Thoracic aorta (tissue), 2 donors: ENCODE data around the gene PRM1. TPM values are rescaled to one million over a fixed set of nuclear protein-coding genes. Genes with fewer than 3 reads are reported as not detected.

Experiments
- ATAC-seq: fragments of 150-250 bp; one replicate; pipeline ENCODE4 v1.8.0; 2017; ENCODE audit warnings: low read depth; ENCODE audit not compliant: insufficient number of reproducible peaks, low FRiP score
- DNase-seq: peaks from one replicate; pipeline ENCODE4 v3.0.0-alpha.2; 2020; ENCODE audit warnings: low spot score
- H3K27ac ChIP-seq, 2 donors: fragments of 200-600 bp; sonication (generic); 1 replicate in 1 of 2; 2 replicates in 1 of 2; pipeline ENCODE4 v1.5.1; 2016; ENCODE audit warnings: mild to moderate bottlenecking in 2 of 2, moderate library complexity in 2 of 2
- H3K27me3 ChIP-seq: fragments of 200-600 bp; sonication (generic); replicated peaks from 2 replicates; pipeline ENCODE4 v1.6.0; 2016; ENCODE audit warnings: mild to moderate bottlenecking; ENCODE audit not compliant: insufficient read depth
- H3K36me3 ChIP-seq: fragments of 200-600 bp; sonication (generic); one replicate; pipeline ENCODE4 v1.5.1; 2016
- H3K4me1 ChIP-seq, 2 donors: fragments of 200-600 bp; sonication (generic); 1 replicate in 1 of 2; 2 replicates in 1 of 2; pipeline versions ENCODE4 v1.5.1 to v1.6.0; 2016; ENCODE audit warnings: low read depth in 2 of 2, mild to moderate bottlenecking in 1 of 2; ENCODE audit not compliant: control insufficient read depth in 1 of 2
- H3K4me3 ChIP-seq: fragments of 200-600 bp; sonication (generic); 2 replicates; pipeline ENCODE4 v1.5.1; 2016; ENCODE audit warnings: mild to moderate bottlenecking
- H3K9me3 ChIP-seq: fragments of 200-600 bp; sonication (generic); 2 replicates; pipeline ENCODE4 v1.5.1; 2016
- total RNA-seq, 2 donors: library from RNA; depleted of rRNA; stranded (reverse); fragments of >200 nt; gene quantifications; one replicate each; pipeline versions ENCODE4 v1.1.0 to v1.2.3, GENCODE V29; 2016
- TF ChIP-seq, protein P1 (sequence below): fragments of 200-600 bp; sonication (generic); IDR thresholded peaks from one replicate; pipeline ENCODE4 v1.5.1; 2019; ENCODE audit warnings: antibody characterized with exemption

Gene PRM1
- total RNA-seq, 2 donors from 2014 or later: not detected

DNA sequence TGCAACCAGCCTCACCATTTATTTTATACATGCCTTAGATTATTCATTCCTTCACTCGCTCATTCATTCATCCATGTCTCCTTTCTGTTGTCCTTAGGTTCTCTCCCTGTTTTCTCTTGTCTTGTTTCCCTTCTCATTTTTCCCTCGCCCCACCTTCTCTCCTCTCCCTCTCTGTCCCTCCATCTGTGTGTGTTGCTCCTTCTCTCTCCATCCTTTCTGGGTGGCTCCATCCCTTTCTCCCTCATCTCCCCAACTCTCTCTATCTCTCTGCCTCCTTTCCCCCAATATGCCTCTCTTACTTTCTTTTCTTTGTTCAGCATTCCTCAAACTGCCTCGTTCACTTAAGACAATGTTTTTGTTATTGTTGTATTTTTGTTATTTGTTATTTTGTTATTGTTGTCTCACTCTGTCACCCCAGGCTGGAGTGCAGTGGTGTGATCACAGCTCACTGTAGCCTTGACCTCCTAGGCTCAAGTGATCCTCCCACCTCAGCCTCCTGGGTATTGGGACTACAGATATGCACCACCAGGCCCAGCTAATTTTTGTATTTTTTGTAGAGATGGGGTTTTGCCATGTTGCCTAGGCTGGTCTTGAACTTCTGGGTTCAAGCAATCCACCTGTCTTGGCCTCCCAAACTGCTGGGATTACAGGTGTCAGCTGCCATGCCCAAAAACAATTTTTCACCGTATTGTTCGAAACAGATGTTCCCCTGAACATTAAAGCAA, 39.5 kb downstream of the PRM1 start:
- DNase-seq: no peak
- no peaks in the 10 kb centered on the region for H3K9me3 ChIP-seq
- H3K36me3 ChIP-seq: no peaks in the 10 kb centered on the region
- no peak overlapping the region for H3K27ac ChIP-seq
- no peak overlapping the region for H3K4me3 ChIP-seq
- H3K27me3 ChIP-seq: no peaks in the 10 kb centered on the region
- H3K4me1 ChIP-seq: peaks cover 0 to 12% of the 10 kb centered on the region in 2 donors
- TF ChIP-seq, protein P1, sequence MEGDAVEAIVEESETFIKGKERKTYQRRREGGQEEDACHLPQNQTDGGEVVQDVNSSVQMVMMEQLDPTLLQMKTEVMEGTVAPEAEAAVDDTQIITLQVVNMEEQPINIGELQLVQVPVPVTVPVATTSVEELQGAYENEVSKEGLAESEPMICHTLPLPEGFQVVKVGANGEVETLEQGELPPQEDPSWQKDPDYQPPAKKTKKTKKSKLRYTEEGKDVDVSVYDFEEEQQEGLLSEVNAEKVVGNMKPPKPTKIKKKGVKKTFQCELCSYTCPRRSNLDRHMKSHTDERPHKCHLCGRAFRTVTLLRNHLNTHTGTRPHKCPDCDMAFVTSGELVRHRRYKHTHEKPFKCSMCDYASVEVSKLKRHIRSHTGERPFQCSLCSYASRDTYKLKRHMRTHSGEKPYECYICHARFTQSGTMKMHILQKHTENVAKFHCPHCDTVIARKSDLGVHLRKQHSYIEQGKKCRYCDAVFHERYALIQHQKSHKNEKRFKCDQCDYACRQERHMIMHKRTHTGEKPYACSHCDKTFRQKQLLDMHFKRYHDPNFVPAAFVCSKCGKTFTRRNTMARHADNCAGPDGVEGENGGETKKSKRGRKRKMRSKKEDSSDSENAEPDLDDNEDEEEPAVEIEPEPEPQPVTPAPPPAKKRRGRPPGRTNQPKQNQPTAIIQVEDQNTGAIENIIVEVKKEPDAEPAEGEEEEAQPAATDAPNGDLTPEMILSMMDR: no peak
- no peak for ATAC-seq

DNA sequence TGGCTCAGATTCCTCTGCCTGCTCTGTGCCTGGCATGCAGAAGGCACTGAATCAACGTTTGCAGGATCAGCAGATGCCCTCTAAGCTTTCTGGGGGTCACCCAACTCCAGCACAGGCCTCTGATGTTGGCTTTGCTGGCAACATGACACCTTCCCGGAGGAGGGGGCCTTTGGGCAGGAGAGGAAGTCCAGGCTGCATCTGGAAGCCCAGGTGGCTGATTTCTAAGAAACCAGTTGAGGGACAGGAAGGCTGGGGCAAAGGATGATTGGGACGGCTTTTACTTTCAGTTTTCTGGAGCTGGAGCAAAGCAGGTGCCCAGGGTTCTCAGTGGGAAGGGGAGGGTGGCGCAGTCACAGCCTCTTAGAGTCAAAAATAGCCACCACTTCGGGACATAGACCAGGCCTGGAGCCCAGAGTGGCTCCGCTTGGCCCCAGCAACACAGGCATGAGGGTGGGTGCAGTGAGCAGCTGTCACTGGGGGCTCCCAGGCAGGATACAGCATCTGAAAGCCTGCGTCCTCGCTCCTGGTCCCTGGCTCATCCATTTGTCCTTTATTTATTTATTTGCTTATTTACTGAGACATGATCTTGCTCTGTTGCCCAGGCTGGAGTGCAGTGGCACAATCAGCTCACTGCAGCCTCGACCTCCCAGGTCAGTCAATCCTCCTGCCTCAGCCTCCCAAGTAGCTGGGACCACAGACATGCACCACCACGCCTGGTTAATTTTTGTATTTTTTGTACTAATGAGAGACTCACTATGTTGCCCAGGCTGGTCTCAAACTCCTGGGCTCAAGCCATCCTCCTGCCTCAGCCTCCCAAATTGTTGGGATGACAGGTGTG, 40.3 kb downstream of the PRM1 start:
- no peaks in the 10 kb centered on the region for H3K27me3 ChIP-seq
- TF ChIP-seq, protein P1: no peak
- DNase-seq (no peak), ATAC-seq (peak; percentile 45)
- H3K9me3 ChIP-seq: no peaks in the 10 kb centered on the region
- H3K4me1 ChIP-seq: peaks cover 0 to 12% of the 10 kb centered on the region in 2 donors
- H3K4me3 ChIP-seq: peak overlapping the region; percentile 40
- H3K27ac ChIP-seq: peak overlapping the region; percentile 33 to 51
- H3K36me3 ChIP-seq: no peaks in the 10 kb centered on the region

DNA sequence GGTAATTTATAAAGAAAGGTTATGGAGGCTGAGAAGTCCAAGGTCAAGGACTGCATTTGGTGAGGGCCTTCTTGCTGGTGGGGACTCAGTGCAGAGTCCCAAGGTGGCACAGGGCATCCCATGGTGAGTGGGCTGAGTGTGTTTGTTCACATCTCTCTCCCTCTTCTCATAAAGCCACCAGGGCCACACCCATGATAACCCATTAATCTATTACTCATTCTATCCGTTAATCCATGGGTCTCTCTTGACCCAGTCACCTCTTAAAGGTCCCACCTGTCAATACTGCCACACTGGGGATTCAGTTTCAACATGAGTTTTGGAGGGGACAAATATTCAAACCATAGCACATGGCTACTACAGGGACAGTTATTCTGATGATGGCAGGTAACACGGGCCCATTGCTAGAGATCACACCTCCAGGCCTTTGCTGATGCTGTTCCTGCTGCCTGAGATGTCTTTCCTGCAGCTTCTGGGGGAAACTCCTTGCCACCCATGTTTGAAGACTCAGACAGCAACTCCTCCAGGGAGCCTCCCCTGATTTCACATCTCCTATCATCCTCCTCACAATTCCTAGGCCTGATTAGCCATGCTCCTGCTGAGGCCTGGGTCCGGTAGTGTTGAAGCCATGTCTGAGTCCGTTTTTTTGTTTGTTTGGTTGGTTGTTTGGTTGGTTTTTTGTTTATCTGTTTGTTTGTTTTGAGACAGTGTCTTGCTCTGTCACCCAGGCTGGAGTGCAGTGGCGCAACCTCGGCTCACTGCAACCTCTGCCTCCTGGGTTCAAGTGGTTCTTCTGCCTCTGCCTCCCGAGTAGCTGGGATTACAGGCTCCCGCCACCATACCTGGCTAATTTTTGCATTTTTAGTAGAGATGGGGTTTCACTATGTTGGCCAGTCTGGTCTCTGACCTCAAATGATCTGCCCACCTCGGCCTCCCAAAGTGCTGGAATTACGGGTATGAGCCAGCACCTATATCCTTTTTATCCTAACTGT, 41.2 kb downstream of the PRM1 start:
- ATAC-seq (no peak), DNase-seq (no peak)
- Histone ChIP-seq H3K4me3 (peak overlapping the region; percentile 40), H3K27me3 (no peaks in the 10 kb centered on the region), H3K27ac (peak overlapping the region; percentile 33 to 51), H3K4me1 (peaks cover 0 to 12% of the 10 kb centered on the region in 2 donors), H3K36me3 (no peaks in the 10 kb centered on the region), H3K9me3 (no peaks in the 10 kb centered on the region)
- TF ChIP-seq, protein P1: no peak

DNA sequence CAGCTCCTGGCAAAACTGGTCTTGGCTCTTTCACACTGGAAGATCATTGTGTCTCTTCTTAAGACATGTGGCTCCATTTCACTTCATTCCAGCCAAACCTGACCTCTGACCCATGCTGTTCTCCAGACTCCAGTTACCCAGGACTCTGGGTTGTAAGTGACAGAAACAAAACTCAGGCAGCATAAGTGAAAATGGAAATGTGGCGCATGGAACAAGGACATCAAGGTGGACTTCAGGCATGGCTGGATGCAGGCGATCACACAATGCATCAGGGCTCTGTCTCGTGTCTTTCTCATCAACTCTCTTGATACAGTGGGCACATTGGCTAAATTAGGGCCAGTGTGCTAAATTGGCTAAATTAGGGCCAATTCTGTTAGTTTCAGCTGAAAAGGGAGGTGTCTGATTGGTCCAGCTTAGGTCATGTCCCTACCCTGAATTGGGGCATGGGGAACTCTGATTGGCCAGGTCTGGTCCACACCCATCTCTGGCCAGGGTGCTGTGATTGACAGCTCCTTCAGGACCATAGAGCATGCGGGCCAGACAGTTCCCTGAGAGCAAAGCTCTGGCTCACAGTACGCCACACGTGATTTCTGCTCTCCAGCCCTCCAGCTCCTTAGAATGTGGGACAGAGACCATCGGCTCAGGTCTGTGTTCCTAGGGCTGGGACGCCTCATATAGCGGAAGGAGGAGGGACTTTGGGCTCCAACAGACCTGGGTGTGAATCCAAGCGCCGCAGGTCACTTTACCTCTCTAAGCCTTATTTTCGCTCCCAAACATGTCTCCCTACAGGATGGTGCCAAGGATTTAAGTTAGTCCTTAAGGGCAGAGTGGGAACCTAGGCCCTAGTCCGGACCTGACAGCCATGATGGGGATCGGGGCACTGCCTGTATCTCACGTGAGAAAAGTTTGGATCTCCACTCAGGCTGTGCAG, 42.6 kb downstream of the PRM1 start:
- DNase-seq: no peak
- Histone ChIP-seq H3K4me1 (peaks cover 0 to 12% of the 10 kb centered on the region in 2 donors), H3K36me3 (no peaks in the 10 kb centered on the region), H3K4me3 (no peak overlapping the region), H3K9me3 (no peaks in the 10 kb centered on the region), H3K27ac (no peak overlapping the region), H3K27me3 (no peaks in the 10 kb centered on the region)
- TF ChIP-seq, protein P1: no peak
- no peak for ATAC-seq
